ENCODE measurements around the gene FAAP100.

Gene FAAP100

GRCh38 chr17:81575836-81576235 lies 23.7 kb upstream of the FAAP100 start:
- FAIRE-seq, result no peak

- no peak for FAIRE-seq
Observed at GRCh38 chr17:81574643-81574956, 22.4 kb upstream of the FAAP100 start.

- no peak for FAIRE-seq
Observed at GRCh38 chr17:81573794-81574642, 21.9 kb upstream of the FAAP100 start.

GRCh38 chr17:81572563-81573168 lies 20.5 kb upstream of the FAAP100 start:
- FAIRE-seq, result no peak

- no peak for FAIRE-seq
Observed at GRCh38 chr17:81570964-81571363, 18.8 kb upstream of the FAAP100 start.

GRCh38 chr17:81569986-81570514 lies 17.9 kb upstream of the FAAP100 start:
- FAIRE-seq, result no peak

- no peak for FAIRE-seq
Observed at GRCh38 chr17:81568416-81568815, 16.3 kb upstream of the FAAP100 start.

GRCh38 chr17:81567191-81567590 lies 15.0 kb upstream of the FAAP100 start:
- FAIRE-seq, result no peak

- no peak for FAIRE-seq
Observed at GRCh38 chr17:81566461-81567126, 14.4 kb upstream of the FAAP100 start.

GRCh38 chr17:81565231-81565630 lies 13.1 kb upstream of the FAAP100 start:
- no peak for FAIRE-seq

GRCh38 chr17:81564778-81565177 lies 12.6 kb upstream of the FAAP100 start:
- no peak for FAIRE-seq

GRCh38 chr17:81563861-81564586 lies 11.9 kb upstream of the FAAP100 start:
- no peak for FAIRE-seq

GRCh38 chr17:81561494-81561885 lies 9.3 kb upstream of the FAAP100 start:
- no peak for FAIRE-seq

GRCh38 chr17:81558941-81559806 lies 7.0 kb upstream of the FAAP100 start:
- FAIRE-seq, result no peak

- FAIRE-seq, result no peak
Observed at GRCh38 chr17:81558115-81558468, 5.9 kb upstream of the FAAP100 start.

GRCh38 chr17:81557276-81558114 lies 5.3 kb upstream of the FAAP100 start:
- no peak for FAIRE-seq

GRCh38 chr17:81556863-81557262 lies 4.7 kb upstream of the FAAP100 start:
- FAIRE-seq, result no peak

GRCh38 chr17:81556175-81556691 lies 4.1 kb upstream of the FAAP100 start:
- no peak for FAIRE-seq

- FAIRE-seq, result no peak
Observed at GRCh38 chr17:81553616-81554181, 1.5 kb upstream of the FAAP100 start.

- peak; percentile 74 for FAIRE-seq
Observed at GRCh38 chr17:81553018-81553615, 964 bp upstream of the FAAP100 start.
